HG03439 (cell line): ENCODE results near the gene SFT2D2.
A peak's percentile ranks its signal among the peaks of the same experiment; 100 is the strongest.

Experiments
- ATAC-seq: cut with Tn5 transposase; IDR thresholded peaks from one replicate; pipeline ENCODE4 v1.9.1; 2021; ENCODE audit warnings: mild to moderate bottlenecking, moderate library complexity; ENCODE audit not compliant: unreplicated experiment

The SFT2D2 gene

DNA sequence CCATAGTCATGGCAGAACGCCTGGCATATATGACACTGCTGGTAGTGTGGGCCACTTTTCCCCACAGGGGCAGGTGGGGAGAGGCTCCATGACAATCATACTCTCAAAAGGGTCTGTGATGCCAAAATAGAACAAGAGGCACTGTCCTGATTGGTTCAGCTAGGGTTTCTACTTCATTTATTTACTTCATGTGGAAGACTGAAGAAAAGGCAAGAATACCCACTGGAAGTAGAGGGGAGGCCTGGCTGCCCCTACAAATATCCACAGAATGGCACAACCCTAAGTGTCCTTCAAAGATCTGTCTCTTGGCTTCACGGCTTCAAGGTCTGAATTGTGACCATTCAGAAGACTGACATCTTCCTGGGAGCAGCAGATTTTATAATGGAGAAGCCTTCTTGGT, 4.5 kb upstream of the SFT2D2 start:
- ATAC-seq: no peak

DNA sequence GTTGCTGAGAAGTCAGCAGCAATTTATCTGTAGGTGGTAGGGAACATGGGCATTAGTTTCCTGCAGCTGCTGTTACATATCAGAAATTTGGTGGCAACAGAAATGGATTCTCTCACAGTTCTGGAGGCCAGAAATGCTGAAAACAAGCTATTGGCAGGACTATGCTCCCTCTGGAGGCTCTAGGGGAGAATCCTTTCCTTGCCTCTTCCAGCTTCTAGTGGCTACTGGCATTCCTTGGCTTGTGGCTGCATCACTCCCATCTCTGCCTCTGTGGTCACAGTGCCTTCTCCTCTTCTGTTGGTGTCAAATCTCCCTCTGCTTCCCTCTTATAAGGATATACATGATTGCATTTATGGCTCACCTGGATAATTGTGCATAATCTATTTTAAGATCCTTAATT, 2.5 kb upstream of the SFT2D2 start:
- ATAC-seq: no peak

DNA sequence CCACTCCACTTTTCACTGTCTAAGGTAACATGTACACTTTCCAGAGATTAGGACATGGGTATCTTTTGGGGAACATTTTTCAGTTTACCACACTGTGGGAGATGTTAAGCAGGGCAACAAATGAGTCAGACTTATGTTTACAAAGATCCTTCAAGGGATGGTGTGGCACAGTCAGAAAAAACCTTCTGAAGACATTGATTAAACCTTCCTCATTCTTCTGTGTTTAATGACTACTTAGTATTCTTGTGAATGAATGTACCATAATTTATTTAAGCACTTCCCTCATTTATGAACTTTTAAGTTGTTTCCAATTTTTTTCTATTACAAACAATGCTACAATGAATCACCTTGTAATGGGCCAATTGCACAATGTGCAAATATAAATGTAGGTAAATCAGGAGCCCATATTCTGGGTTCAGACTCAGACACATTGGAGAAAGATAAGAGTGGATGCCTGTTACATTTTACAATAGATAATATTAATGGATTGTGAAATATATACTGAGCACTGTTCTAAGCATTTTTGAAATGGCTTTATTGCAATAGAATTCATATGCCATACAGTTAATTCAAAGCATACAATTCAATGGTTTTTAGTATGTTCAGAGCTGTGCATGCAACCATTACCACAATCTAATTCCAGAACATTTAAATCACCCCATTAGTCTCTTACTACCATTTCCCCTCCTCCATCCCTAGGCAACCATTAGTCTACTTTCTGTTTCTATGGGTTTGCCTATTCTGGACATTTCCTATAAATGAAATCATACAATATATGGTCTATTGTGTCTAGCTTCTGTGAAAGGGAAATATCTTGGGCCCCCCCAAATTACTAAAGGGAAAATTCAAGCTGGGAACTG, 1.9 kb upstream of the SFT2D2 start:
- ATAC-seq: no peak

DNA sequence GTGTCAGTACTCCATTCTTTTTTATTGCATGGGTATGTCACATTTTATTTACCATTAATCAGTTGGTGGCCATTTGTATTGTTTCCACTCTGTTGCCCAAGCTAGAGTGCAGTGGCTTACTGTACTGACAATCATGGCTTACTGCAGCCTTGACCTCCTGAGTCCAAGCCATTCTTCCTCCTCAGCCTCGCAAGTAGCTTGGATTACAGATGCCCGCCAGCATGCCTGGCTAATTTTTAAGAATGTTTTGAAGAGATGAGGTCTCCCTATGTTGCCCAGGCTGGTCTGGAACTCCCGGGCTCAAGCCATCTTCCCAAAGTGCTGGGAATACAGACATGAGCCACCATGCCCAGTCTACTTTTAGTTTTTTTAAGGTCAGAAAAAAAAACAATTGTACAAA, 813 bp upstream of the SFT2D2 start:
- no peak for ATAC-seq

DNA sequence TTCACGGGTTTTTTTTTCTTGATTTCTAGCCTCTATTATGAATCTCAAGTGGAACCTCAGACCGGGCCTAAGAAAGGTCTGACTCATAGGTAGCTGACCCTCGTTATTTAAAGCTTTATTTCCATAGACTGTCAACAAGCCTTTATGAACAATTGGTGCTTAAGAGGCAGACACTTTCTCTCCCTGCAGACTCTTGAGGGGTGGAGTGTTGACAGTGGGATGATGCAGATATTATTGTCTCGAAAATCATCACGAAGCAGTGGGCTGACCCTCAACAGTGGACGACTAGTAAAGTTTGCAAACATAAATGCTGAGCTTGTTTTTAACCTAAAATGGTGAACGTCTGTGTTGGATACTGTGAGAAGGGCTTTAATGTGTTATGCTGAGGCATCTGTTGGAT, 1.8 kb downstream of the SFT2D2 start:
- no peak for ATAC-seq

DNA sequence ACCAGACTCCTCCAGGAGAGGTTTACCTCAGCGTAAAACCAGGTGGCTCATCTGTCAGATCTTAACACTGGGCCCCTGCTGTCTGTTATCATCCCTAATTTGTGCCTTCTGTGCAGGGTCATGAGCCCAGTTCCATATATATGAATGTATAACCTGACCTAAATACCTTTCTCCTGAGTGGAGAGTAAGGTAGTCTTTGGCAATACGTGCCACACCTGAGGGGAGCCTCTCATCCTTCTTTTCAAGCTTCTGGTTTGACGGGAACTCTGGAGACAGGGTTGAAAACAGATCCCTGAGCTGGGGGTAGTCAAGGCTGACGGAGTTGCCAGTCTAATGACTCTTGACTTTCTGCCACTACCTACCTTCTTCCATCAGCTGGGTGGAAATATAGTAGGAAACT, 4.1 kb downstream of the SFT2D2 start:
- no peak for ATAC-seq

DNA sequence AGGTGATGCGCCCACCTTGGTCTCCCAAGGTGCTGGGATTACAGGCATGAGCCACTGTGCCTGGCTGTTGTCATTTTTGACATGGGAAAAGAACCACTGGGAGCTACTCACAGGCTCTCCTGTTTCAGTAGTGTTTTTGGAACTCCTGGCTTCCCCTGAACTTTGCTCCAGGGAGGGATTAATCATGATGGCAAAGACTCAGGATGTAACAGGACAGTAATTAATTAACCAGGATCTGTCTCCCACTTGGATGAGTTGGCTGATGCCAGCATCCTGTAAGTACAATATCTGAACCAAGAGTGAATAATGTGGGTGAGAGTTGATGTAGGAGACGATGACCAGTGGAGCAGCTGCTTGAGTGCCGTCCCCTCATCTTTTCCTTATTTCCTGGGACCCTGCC, 4.9 kb downstream of the SFT2D2 start:
- ATAC-seq: no peak

DNA sequence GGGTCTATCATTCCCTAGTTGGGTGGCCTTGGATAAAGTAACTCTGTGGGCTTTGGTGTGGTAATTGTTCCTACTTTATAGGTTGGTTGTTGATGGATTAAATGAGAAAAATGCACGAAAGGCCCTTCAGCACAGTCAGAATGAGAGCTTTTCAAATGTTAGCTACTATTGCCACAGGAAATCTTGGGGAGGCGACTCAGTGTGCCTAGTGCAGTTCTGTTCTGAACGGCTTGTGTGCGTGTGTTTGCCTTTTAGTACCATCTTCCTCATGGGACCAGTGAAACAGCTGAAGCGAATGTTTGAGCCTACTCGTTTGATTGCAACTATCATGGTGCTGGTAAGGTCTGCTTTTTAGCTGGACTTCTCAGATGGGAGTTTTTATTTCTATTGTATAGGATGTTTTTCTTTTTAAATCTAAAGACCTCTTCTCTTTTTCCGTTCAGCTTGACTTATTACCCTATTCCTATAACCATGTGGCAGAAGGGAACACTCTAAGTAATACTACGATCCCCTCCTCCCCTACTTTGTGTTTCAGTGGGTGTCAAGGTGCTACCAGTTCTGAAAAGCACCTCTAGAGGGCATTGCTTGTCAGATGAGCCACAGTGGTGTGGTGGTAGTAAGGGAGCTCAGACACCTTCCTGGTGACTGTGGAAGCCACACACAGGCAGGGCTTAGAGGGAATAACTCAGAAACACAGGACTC, 9.2 kb downstream of the SFT2D2 start:
- ATAC-seq: peak; percentile 61

DNA sequence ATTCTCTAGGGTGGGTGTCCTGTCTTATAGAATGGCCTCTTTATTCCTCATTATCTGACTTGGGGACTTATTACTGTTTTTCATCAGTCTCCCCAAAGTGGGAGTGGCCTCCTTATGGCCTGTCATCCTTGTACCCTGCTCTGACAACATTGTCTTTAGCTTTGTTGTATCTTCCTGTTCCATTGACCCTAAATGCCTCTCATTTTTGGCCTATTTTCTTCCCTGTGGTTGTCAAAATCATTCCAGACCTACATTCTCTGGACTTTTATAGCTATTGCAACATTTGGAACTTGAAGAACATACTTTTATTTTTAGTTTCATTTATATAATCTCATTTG, 9.7 kb downstream of the SFT2D2 start:
- no peak for ATAC-seq

DNA sequence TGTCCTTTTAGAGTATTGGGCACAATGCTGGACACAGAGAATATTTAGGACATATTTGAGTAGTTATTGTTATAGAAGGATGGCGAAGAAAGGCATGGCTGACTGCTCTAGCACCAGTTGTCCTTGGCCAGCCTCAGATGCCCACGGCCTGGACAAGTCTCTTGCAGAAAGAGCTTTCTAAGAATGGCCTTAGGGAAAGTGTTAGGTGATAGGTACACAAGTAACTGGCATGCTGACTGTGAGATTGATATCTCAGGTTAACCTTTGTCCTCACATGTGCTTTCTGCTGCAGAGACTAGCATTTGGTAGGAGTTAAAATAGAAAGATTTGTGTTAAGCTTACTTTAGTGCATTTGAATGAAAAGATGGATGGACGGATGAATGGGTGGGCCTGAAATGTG, 10.1 kb downstream of the SFT2D2 start:
- ATAC-seq: no peak

DNA sequence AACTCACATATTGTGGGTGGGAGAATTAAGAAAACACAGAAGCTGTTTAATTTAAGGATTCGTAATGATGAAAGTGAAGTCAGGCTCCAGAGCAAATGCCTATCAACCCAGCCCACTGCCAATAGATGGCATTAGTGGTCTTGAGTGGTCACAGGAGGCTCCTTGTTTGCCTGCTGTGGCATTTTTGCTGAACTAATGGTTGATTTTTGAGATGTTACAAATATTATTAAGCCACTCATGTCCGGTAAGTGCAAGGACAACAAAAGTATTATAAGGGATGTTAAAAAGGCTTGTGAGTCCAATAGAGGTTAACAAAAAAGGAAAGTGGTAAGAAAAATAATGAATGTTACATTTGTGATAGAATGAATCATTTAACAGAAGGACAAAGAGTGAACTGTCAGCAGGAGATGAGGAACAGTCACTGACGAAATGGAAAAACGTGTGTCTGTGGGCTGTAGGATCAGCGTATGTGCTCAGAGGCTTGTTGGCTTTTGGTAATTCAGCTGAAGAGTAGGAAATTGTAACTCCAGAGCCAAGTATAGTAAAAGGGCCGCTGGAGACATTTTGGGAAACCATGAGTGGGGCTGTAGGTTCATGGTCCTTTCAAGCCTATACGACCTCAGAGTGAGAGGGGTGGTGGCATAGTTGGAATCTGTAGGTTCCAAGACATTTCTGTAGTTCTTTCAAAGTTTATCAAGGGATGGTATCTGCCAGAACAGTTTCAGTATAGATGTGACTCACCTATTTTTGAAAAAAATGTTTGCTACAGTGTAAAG, 11.2 kb downstream of the SFT2D2 start:
- ATAC-seq: no peak

DNA sequence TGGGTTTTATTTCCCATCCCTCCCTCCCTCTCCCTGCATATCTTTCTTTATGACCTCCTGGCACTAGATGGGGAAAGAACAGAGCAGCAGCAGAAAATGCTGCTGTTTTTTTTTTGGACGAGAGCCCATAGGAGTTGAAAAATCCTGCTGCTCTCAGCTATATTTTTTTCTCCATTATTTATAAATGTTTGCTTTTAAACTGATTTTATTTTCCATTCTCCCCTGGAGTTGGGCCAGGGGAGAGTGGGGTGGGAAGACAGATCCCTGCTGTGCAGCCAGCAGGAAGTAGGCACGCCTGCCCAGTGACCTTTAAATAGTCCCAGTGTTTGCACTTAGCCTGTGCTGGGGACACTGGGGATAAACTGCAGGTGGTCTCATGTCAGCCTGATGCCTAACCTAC, 17.4 kb downstream of the SFT2D2 start:
- no peak for ATAC-seq

DNA sequence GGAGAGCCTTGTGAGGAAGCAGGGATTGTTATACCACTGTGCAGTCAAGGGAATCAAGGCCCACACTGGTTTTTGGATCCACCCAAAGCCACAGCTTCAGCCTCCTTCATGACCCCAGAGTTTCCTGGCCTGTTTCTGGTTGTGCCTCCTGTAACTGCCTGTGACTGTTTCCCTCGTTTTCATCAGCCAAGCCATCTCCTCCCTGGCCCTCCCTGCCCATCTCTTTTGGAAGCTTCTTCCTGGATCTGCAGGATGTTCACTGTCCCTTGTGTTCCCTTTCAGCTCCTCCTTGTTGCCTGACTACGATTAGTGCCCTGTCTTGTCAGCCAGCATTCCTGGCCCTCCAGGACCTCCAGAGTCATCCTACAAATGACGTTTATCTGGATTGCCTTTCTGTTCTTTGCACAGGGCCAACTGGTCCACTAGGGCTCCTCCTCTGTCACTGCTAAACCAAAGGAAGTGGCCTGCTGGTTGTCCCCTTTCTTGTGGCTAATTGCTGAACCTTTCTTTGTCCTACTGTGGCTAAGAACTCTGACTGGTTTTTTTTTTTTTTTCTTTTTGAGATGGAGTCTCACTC, 17.9 kb downstream of the SFT2D2 start:
- ATAC-seq: no peak

DNA sequence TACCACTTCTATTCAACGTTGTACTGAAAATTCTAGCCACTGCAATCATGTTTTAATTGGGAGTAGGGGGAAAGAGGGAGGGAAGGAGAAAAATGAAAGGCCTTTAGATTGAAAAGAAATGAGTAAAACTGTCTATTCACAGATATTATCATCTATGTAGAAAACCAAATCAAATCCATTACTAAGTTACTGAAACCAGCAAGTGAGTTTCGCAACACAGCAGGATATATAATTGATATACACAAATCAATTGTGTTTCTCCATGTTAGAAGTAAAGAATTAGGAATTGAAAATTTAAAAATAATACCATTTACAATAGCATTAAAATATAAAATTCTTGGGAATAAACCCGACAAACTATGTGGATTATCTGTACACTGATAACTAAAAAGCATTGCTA, 19.2 kb downstream of the SFT2D2 start:
- no peak for ATAC-seq

DNA sequence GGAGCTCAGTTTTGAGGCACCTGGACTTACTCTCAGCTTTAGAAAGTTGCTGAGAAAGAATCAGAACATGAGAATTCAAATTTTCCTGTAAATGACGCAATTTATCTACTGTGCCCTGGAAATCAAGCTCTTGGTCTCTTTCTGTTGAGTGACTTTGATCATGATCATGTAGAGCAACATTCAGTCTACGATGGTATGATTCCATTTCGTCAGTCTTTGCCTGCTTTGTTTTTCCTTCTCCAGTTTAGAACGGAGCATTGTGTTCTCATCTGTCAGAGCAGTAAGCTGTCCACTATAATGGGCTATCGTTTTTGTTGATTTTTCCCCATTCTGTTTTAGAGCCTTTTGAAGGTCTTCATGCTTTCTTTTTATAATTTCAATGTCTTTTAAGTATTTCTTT, 20.7 kb downstream of the SFT2D2 start:
- no peak for ATAC-seq

DNA sequence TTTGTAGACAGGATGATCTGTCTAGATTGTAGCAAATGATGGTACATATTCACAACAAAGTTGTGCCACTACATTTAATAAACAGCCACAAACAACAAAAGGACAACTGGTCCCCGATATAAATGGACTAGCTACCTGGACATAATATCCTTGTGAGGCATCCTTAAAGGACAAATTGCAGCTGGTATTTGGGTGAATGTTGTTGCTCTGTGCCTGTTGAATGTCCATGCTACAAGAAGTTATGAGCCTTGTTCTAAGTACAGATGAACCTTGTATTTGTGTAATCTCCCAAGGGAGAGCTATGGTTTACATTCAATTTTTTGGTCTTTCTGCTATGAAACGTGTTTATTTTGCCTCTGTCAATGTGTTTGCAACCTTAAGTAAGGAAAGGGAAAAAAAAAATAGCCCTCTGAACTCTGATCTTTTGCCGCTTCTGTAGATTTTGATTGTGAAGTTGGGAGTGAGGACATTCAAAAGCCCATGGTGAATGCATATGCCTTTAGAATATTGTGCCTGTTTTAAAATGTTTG, 26.5 kb downstream of the SFT2D2 start:
- no peak for ATAC-seq

DNA sequence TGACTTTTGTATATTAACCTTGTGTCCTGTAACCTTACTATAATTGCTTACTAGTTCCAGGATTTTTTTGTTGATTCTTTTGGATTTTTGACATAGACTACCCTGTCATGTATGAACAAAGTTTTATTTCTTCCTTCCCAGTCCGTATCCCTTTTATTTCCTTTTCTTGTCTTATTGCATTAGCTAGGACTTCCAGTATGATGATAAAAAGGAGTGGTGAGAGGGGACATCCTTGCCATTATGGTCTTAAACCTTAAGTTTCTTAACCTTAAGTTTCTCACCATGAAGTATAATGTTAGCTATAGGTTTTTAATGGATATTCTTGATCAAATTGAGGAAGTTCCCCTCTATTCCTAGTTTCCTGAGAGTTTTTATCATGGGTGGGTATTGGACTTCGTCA, 30.4 kb downstream of the SFT2D2 start:
- ATAC-seq: no peak

DNA sequence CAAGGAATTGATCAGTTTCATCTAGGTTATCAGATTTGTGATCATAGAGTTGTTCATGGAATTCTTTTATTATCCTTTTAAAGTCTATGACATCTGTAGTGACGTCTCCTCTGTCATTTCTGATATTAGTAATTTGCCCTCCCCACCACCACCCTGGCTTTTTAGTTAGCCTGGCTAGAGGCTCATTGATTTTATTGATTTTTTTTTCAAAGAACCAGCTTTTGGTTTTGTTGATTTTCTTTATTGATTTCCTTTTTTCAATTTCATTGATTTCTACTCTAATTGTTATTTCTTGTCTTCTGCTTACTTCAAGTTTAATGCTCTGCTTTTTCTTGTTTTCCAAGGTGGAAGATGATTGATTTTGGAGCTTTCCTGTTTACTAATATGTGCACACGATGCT, 31.6 kb downstream of the SFT2D2 start:
- no peak for ATAC-seq

DNA sequence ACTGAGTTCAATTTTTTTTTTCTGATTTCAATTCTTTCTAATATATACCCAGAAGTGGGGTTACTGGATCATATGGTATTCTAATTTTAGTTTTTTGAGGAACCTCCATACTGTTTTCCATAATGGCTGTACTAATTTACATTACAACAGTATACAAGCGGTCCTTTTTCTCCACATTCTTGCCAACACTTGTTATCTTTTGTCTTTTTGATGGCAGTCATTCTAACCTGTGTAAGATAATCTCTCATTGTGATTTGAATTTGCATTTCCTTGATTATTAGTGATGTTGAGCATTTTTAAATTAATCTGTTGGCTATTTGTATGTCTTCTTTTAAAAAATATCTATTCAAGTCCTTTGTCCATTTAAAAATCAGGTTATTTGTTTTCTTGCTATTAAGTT, 33.8 kb downstream of the SFT2D2 start:
- ATAC-seq: no peak

DNA sequence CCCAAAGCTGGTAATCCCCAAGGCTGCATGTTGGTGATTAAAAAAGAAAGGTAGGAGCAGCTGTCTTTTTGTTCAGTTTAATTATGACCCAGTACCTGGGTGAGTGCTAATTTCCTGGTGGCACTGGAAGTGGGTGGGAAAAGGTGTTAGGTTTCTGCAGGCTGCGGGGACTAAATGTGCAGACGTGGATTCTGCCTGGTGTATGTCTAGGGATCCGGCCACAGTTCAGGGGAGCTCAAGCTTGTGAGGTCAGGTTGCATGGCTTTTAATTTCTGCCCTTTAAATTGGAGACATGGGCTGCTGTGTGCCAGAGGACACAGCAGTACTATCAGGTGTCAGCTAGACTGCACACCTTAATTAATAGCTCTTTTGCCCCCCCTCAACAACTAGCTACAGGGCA, 34.6 kb downstream of the SFT2D2 start:
- no peak for ATAC-seq

DNA sequence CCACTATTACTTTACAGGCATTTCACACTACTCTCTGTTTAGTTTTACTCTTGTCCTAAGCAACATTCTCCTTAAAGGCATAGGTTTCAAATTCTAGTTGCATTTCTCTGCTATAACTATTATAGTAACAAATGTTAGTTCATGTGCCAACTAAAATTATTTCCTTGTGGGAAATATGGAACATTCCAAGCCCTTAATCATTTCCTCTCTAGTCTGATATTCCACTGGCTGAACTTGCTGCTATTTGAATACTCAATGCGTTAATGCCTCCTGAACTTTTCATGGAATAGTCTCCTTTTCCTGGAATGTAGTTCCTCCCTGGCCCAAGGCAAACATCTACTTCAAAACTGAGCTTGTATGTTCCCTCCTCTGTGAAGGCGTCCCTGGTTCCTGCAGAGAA, 35.6 kb downstream of the SFT2D2 start:
- ATAC-seq: no peak
